Brain microvascular endothelial cell (primary cell): Measurements from ENCODE around the gene PACRG.

Source experiments
- DNase-seq: peaks from one replicate; pipeline ENCODE4 v3.0.0-alpha.2; 2020
- H3K27ac ChIP-seq: fragments of 250-450 bp; sonication (Bioruptor Pico); 2 replicates; pipeline ENCODE4 v1.5.1; 2020; ENCODE audit warnings: mild to moderate bottlenecking, moderate library complexity
- H3K27me3 ChIP-seq: fragments of 250-450 bp; sonication (Bioruptor Pico); replicated peaks from 2 replicates; pipeline ENCODE4 v1.5.1; 2020; ENCODE audit warnings: mild to moderate bottlenecking
- H3K36me3 ChIP-seq: fragments of 250-450 bp; sonication (Bioruptor Pico); replicated peaks from 2 replicates; pipeline ENCODE4 v1.5.1; 2020; ENCODE audit warnings: mild to moderate bottlenecking
- H3K4me3 ChIP-seq: 2 replicates; pipeline ENCODE4 v1.5.1; 2011; ENCODE audit warnings: low read depth, mild to moderate bottlenecking, control low read depth, low read length, moderate library complexity
- in situ Hi-C: cut with HindIII; loops from 2 replicates; pipeline ENCODE4 v1.10.0; 2017; ENCODE audit warnings: low sequenced_read_pairs, low pct_ligation_motif_present
- TF ChIP-seq, protein P1 (sequence below): IDR thresholded peaks from 2 replicates; pipeline ENCODE4 v1.5.1; 2011; ENCODE audit warnings: low read depth, mild to moderate bottlenecking, moderate library complexity, low read length, control low read depth, inconsistent platforms; ENCODE audit errors: missing control alignments

Gene PACRG

DNA sequence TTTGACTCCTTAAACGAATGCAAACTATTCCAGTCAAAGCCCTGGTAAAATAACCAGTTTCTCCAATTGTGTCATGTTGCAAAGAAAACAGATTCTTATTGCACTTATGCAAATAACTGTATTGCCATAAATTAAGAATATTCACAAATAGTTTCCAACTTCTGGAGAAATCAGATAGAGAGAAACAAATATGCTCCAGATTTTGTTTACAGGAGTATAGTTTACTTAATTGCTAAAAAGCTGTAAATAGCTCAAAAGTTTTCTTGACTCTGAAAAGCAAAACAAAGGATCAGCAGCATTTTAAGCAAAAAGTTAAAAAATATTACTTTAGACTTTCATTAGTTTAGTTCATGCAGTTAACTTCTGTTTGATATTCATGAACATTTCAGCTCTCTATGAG lies 304.2 kb downstream of the PACRG start:
- Histone ChIP-seq H3K27me3 (no peaks in the 10 kb centered on the region), H3K27ac (no peak overlapping the region), H3K36me3 (no peaks in the 10 kb centered on the region), H3K4me3 (no peak overlapping the region)
- TF ChIP-seq, protein P1, sequence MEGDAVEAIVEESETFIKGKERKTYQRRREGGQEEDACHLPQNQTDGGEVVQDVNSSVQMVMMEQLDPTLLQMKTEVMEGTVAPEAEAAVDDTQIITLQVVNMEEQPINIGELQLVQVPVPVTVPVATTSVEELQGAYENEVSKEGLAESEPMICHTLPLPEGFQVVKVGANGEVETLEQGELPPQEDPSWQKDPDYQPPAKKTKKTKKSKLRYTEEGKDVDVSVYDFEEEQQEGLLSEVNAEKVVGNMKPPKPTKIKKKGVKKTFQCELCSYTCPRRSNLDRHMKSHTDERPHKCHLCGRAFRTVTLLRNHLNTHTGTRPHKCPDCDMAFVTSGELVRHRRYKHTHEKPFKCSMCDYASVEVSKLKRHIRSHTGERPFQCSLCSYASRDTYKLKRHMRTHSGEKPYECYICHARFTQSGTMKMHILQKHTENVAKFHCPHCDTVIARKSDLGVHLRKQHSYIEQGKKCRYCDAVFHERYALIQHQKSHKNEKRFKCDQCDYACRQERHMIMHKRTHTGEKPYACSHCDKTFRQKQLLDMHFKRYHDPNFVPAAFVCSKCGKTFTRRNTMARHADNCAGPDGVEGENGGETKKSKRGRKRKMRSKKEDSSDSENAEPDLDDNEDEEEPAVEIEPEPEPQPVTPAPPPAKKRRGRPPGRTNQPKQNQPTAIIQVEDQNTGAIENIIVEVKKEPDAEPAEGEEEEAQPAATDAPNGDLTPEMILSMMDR = no peak
- in situ Hi-C loops = no loop called here
- DNase-seq = no peak

DNA sequence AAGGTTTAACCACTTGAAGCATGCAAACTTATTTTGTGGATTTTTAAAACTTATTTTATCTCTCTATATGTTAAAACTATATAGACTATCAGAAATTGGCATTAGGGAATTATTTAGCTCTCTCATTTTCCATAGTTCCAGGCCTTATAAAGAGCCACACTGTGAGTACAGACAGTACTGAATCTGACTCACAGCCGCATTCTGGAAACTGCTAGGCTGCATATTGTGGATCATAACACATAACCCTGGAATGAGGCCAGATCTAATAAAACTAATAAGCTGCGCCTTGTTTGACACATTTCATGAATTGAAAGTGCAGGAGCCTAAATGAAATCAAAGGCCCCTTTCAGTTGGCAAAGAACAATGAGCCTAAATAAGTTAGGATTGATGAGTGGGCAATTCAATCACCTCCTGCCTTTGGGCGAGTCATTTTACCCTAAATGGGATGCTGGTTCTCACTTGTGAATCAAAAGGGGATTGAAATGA lies 308.4 kb downstream of the PACRG start:
- no peak for DNase-seq
- no peak overlapping the region for H3K27ac ChIP-seq
- no peaks in the 10 kb centered on the region for H3K36me3 ChIP-seq
- in situ Hi-C loops = no loop called here
- H3K4me3 ChIP-seq = no peak overlapping the region
- no peaks in the 10 kb centered on the region for H3K27me3 ChIP-seq
- TF ChIP-seq, protein P1 = no peak

DNA sequence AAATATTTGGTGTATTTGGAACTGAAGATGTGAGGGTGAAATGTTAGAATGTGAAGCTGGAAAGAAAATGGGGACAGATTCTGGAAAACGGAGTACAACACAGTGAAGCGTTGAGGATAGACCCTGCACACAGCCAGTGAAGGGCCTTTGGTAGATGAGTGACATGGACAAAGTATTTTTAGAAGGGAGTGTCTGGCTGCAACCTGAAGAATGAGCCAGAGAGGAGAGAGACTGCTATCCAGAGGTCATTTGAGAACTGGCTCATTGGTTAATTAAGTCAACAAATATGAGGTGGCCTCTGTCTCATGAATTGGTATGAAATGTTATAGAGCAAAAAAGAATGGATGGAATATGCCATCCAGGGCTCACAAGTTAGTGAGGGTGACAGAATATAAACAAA lies 310.5 kb downstream of the PACRG start:
- Histone ChIP-seq H3K4me3 (no peak overlapping the region), H3K27me3 (no peaks in the 10 kb centered on the region), H3K36me3 (no peaks in the 10 kb centered on the region), H3K27ac (no peak overlapping the region)
- TF ChIP-seq, protein P1 = no peak
- DNase-seq = no peak
- in situ Hi-C loops = no loop called here

DNA sequence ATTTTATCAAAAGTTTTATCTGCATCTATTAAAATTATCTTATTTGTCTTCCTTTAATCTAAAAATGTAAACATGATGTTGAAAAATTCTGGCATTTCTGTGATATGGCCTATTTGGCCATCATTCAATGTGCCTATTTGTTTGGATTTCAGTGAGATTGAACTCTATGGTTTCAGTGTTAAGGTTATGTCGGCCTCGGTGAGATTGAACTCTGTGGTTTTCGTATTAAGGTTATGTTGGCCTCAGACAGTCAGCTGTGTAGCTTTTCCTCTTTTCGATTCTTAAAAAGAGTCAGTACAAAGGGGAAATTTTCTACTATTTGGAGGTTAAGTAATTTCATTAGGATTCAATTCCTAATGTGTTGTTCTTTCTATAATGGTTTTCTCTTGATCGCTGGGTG lies 320.6 kb downstream of the PACRG start:
- in situ Hi-C loops = no loop called here
- no peak overlapping the region for H3K4me3 ChIP-seq
- no peak overlapping the region for H3K27ac ChIP-seq
- no peaks in the 10 kb centered on the region for H3K27me3 ChIP-seq
- TF ChIP-seq, protein P1 = no peak
- no peaks in the 10 kb centered on the region for H3K36me3 ChIP-seq
- DNase-seq = no peak

DNA sequence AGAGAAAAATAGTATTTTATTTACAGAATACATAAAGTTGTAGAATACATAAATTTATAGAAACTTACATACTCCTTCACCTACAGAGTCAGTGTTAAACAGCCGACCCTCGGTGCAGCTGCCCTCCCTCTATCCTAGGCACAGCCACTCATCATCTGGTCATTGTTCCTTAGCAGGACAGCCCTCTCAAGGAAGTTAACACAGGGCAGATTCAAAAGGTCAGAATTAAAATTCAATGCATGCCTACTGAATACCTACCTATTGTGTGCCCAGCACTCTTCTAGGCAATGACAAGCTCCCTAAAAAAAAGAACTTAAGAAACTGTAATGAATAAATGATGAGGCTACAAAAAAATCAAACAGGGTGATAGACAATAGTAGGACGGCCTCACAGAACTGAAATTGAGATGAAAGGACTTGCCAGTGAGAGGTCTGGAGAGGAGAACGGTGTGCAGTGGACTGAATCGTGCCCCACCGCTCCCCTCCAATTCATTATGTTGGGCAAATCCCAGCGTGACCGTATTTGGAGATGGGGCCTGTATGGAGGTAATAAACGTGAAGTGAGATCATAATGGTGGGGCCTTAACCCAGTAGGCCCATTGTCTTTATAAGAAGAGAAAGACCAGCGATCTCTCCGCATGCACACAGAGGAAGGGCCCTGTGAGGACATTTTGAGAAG lies 326.0 kb downstream of the PACRG start:
- in situ Hi-C loops = no loop called here
- no peak for DNase-seq
- Histone ChIP-seq H3K36me3 (no peaks in the 10 kb centered on the region), H3K4me3 (no peak overlapping the region), H3K27ac (no peak overlapping the region), H3K27me3 (no peaks in the 10 kb centered on the region)
- TF ChIP-seq, protein P1 = no peak

DNA sequence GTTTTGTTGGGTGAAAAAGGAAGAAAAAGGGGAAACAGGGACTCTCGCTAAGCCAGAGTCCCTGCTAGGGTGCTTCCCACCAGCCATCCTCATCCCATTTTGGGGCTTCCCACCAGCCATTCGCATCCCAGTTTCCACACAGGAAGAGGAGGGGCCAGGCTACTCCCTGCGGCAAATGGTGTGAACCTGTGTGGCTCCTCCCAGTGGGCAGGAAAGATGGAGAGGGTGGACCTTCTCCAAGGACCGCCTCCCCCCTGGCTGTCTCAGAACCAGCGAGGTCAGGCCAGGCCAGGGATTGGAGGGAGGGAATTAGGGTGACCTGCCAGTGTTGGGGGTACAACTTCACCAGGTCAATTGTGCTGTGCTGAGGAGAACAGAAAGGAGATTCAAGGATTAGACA lies 326.9 kb downstream of the PACRG start:
- in situ Hi-C loops = no loop called here
- no peaks in the 10 kb centered on the region for H3K36me3 ChIP-seq
- DNase-seq = no peak
- H3K27me3 ChIP-seq = no peaks in the 10 kb centered on the region
- TF ChIP-seq, protein P1 = no peak
- no peak overlapping the region for H3K4me3 ChIP-seq
- H3K27ac ChIP-seq = no peak overlapping the region
